Measurements from ENCODE around the gene SMAD3. TPM values are rescaled to one million over a fixed set of nuclear protein-coding genes. Genes with fewer than 3 reads are reported as not detected.

SMAD3 gene
- total RNA-seq, 1 donor from 2014 or later = 53.5 TPM

DNA sequence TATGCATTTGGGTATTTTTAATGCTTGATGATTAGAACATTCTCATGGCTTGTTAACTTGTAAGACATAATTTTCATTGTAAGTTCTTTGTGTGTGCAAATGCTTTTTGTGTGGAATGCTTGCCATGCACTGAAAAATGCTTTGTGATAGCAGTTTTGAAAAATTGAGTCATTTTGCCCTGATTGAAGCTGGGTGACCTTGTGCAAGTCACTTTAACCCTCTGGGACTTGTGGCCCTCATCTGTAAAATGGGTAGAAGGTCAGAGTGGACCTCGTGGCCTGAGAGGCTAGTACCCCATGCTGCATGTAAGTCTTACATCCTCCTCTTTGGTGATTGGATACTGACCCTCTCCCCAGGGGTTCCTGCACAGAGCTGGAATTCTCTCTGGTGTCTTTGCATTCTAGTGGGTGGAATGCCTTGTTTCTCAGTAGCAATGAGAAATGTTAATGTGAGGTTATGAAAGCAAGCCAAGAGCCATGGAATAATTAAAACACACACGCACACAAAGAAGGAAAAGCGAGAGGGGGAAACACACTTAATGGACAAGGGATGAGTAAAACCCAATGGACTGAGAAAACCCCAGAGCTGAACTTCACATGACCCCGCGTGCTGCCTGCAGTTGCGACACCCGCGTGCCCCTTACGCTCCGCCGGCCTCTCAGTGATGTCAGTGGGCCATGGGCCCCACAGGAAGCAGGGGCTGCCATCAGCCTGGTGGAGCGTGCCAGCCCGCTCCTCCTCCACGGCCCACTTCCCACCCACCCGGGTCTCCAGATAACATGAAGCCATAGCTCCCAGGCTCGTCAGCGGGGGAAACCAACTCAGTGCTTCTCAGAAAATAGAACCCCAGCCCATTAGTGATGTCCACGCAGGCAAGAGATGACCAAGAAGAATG lies 44.0 kb downstream of the SMAD3 start:
- no peaks in the 10 kb centered on the region for H3K9me3 ChIP-seq
- H3K4me1 ChIP-seq = peaks cover 68% of the 10 kb centered on the region
- H3K36me3 ChIP-seq = no peaks in the 10 kb centered on the region
- no peaks in the 10 kb centered on the region for H3K27me3 ChIP-seq
- intact Hi-C loops (cut with DNase I) = no loop called here
- TF ChIP-seq POLR2A (IDR thresholded peaks at IDR 0.05) (no peak), POLR2AphosphoS5 (IDR thresholded peaks at IDR 0.05; ENCODE audit: insufficient read depth in 1 of 2, low read depth in 1 of 2) (peak in 1 of 2 donors; percentile 84)
- H3K27ac ChIP-seq = peak overlapping the region; percentile 70
- no peak overlapping the region for H3K4me3 ChIP-seq
- DNase-seq (ENCODE audit: extremely low spot score in 2 of 2) = no peak

DNA sequence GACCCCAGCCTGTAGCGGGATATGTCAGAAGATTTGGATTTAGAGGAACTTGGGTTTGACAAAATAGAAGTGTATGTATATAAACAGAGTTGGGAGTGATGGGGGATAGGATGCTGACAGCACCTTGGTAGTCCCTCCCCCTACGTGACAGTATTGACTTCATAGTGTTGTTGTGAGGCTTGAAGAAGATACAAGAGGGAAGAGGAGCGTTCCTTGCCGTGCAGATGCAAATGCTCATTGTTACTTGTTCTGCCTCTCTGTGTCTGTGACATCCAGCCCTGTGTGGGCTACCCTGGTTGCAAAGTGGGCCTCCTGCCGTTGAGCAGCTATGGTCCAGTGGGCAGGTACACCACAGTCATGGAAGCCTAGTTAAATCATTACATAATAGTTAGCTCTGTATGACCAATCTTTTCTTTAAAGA lies 45.0 kb downstream of the SMAD3 start:
- Histone ChIP-seq H3K36me3 (no peaks in the 10 kb centered on the region), H3K27ac (peak overlapping the region; percentile 70), H3K9me3 (no peaks in the 10 kb centered on the region), H3K4me3 (no peak overlapping the region), H3K4me1 (peaks cover 68% of the 10 kb centered on the region), H3K27me3 (no peaks in the 10 kb centered on the region)
- intact Hi-C loops (cut with DNase I) = no loop called here
- TF ChIP-seq POLR2AphosphoS5 (IDR thresholded peaks at IDR 0.05; ENCODE audit: insufficient read depth in 1 of 2, low read depth in 1 of 2) (no peak), POLR2A (IDR thresholded peaks at IDR 0.05) (no peak)
- TF ChIP-seq, protein P1, sequence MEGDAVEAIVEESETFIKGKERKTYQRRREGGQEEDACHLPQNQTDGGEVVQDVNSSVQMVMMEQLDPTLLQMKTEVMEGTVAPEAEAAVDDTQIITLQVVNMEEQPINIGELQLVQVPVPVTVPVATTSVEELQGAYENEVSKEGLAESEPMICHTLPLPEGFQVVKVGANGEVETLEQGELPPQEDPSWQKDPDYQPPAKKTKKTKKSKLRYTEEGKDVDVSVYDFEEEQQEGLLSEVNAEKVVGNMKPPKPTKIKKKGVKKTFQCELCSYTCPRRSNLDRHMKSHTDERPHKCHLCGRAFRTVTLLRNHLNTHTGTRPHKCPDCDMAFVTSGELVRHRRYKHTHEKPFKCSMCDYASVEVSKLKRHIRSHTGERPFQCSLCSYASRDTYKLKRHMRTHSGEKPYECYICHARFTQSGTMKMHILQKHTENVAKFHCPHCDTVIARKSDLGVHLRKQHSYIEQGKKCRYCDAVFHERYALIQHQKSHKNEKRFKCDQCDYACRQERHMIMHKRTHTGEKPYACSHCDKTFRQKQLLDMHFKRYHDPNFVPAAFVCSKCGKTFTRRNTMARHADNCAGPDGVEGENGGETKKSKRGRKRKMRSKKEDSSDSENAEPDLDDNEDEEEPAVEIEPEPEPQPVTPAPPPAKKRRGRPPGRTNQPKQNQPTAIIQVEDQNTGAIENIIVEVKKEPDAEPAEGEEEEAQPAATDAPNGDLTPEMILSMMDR (IDR thresholded peaks at IDR 0.05) = no peak
- DNase-seq (ENCODE audit: extremely low spot score in 2 of 2) = no peak

DNA sequence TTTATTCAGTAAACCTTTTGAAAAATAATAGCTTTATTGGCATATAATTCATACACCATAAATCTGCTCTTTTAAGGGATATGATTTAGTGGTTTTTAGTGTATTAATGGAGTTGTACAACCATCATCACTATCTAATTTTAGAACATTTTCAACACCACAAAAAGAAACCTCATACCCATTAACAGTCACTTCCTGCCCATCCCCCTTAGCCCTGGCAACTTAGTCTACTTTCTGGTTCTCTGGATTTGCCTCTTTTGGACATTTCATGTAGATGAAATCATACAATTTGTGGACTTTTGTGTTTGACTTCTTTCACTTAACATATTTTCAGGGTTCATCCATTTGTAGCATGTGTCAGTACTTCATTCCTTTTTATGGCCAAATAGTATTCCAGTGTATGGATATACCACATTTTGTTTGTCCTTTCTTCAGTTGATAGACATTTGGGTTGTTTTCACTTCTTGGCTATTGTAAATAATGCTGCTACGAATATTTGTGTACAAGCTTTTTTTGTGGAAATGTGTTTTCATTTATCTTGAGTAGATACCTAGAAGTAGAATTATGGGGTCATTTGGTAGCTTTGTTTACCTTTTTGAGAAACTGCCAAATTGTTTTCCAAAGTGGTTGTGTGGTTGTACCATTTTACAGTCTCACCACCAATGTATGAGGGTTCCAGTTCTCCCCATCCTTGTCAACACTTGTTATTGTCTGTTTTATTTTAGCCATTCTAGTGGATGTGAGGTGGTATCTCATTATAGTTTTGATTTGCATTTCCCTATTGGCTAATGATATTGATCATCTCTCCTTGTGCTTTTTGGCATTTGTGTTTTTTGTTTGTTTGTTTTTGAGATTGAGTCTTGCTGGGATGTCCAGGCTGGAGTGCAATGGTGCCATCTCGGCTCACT lies 45.8 kb downstream of the SMAD3 start:
- Histone ChIP-seq H3K9me3 (no peaks in the 10 kb centered on the region), H3K36me3 (no peaks in the 10 kb centered on the region), H3K27me3 (no peaks in the 10 kb centered on the region), H3K4me3 (no peak overlapping the region), H3K4me1 (peaks cover 68% of the 10 kb centered on the region), H3K27ac (peak overlapping the region; percentile 70)
- DNase-seq (ENCODE audit: extremely low spot score in 2 of 2) = no peak
- intact Hi-C loops (cut with DNase I) = no loop called here
- no peak for TF ChIP-seq POLR2AphosphoS5 (IDR thresholded peaks at IDR 0.05; ENCODE audit: insufficient read depth in 1 of 2, low read depth in 1 of 2)
- no peak for TF ChIP-seq POLR2A (IDR thresholded peaks at IDR 0.05)
- TF ChIP-seq, protein P1 (IDR thresholded peaks at IDR 0.05) = no peak

DNA sequence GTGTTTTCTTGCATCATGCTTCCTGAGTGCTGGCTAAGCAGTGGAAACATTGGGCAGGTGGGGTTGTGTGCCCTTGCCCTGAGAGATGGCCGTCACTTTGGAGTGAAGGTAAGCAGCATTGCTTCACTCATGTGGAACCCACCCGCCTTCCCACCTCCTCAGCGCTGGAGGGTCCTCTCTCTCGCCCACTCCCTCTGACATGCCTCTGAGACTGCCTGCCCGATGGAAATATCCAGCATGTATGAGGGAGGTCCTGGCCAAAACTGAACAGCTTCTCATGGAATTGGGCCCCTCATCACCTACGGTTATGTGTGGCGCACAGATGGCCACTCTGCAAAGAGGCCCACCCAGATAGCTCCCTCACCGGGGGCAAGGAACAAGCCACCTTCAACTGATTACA lies 48.6 kb downstream of the SMAD3 start:
- H3K4me1 ChIP-seq = peaks cover 68% of the 10 kb centered on the region

More for the DNA sequence above, 48.6 kb downstream of the SMAD3 start:
- no peaks in the 10 kb centered on the region for H3K36me3 ChIP-seq
- H3K9me3 ChIP-seq = no peaks in the 10 kb centered on the region
- no peaks in the 10 kb centered on the region for H3K27me3 ChIP-seq
- DNase-seq (ENCODE audit: extremely low spot score in 2 of 2) = no peak
- intact Hi-C loops (cut with DNase I) = no loop called here
- H3K27ac ChIP-seq = no peak overlapping the region
- TF ChIP-seq POLR2AphosphoS5 (IDR thresholded peaks at IDR 0.05; ENCODE audit: insufficient read depth in 1 of 2, low read depth in 1 of 2) (no peak), POLR2A (IDR thresholded peaks at IDR 0.05) (no peak)
- TF ChIP-seq, protein P1 (IDR thresholded peaks at IDR 0.05) = no peak
- H3K4me3 ChIP-seq = no peak overlapping the region
